Activated CD4-positive, alpha-beta T cell treated with anti-CD3 and anti-CD28 coated beads, Interleukin-2, amount 50 U/mL, for 24 hours (primary cell): ENCODE data around the gene SUMO1.
A peak's percentile ranks its signal among the peaks of the same experiment; 100 is the strongest.

Source experiments
- DNase-seq, 2 donors: peaks; one replicate each; pipeline ENCODE4 v3.0.0-alpha.2; 2020; ENCODE audit warnings: low read depth in 1 of 2, low spot score in 1 of 2

Gene SUMO1

DNA sequence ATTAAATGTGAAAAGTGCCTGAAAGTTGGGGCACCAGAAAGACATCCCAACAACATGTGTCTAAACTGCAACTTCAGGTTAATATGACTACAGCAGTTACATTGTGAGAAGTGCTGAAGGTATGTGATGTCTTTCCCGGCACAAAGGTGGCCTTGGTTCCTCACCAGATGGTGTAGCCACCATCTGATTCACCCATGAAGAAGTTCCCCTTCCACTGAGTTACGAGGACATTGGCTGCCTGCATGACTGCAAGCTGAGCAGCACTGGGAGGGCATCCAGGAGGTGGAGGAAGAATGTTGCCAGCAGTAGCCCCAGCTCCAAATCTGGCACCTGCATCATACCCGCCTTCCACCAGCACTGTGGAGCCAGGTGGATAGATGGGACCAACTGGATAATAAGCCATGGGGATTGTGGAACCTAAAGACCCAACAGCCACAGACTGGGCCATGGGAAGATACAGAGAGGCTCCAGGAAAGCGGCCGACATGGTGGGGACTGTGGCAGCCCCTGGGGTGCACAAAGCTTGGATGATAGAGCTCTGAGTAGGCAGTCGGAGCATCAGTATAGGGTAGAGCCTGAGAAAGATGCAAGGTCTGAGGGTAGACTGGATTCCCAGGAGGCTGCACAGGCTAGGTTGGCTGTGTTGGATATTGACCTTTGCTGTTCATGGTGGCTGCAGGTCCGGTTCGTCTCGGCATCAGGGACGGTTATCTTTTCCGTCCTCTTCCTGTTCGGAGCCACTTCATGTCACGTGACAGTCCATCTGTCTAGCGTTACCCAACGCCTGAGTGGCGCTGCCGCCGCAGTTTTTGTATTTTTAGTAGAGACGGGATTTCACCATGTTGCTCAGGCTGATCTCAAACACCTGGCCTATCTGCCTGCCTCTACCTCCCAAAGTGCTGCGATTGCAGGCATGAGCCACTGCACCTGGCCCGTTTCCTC is 36.9 kb downstream of the SUMO1 start:
- DNase-seq = no peak

DNA sequence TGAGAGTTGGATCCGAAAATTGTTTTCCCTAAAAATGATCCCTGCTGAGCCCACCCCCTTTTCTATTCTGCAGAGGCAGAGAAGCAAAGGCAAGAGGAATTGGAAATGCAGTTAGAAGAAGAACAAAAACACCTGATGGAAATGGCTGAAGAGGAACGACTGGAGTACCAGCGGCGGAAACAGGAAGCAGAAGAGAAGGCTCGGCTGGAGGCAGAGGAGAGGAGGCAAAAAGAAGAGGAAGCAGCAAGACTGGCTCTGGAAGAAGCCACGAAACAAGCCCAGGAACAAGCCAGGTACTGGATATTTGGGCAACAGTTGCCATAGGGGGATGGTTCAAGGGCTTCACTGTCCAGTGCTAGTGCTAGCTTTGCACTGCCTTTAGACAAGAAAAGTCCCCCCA is 41.7 kb downstream of the SUMO1 start:
- DNase-seq = no peak

DNA sequence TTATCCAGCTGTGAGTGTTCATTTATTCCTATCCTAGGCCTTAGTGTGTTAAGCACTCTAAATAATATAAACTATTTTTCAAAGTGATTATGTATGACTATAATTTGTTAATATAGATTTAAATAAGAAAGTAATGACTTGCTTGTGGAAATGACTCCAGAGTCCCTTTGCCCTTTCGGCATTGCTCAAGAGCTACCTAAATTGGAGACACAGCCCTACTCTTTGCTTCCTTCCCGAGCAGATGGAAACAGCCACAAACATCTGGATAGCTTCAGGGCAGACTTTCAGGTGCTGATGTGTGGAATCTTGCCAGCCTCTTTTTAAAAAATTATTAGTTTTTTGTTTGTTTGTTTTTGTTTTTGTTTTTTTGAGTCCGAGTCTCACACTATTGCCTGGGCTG is 44.0 kb downstream of the SUMO1 start:
- DNase-seq = no peak

DNA sequence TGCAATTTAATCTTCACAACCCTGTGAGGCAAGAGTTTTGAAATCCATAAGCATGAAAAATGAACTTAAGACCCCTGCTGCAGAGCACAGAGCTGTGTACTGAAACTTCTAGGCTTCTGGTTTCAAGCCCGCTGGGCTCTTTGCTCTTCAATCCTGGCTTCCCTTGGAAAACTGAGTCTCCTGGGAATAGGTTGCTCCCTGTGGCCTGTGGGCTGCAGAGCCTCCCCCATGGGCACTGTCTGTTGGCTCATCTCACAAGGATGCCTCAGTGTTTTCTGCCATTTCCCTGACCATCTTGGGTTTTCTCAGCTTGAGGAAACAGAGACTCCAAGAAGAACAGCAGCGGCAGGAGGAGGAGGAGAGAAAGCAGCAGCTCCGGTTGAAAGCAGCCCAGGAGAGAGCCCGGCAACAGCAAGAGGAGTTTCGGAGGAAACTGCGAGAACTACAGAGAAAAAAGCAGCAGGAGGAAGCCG is 44.5 kb downstream of the SUMO1 start:
- DNase-seq = no peak

DNA sequence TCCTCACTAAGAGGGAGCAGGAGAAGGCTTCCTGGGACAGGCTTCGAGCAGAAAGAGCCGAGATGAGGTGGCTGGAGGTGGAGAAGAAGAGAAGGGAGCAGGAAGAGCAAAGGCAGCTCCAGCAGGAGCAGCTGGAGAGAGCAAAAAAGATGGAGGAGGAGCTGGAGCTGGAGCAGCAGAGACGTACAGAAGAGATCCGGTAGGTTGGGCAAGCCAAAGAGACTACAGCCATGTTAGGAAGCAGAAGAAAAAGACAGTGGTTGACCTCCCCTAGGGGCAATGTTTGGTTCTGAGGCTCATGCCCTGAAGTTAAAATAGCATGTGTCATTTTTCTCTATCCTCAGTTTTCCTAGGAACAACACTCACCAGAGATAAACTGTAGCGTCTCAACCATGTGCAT is 45.1 kb downstream of the SUMO1 start:
- DNase-seq = no peak

DNA sequence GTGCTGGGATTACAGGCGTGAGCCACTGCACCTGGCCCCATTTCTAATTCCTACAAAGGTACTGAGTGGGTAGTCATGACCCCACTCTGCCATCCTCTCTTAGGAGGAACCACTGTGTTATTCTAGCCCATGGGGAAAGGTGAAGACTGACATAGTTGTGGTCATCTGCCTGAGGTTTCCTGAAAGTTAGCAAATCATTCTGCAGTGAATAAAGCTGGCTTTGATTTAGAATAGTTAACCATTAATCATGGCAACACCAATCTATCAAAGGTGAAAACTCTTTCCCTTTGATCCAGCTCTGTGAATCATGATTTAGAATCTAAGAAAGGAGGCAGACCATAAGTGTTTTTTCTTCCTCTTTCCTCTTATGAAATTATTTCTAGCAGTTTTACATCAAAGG is 50.8 kb downstream of the SUMO1 start:
- DNase-seq = no peak

DNA sequence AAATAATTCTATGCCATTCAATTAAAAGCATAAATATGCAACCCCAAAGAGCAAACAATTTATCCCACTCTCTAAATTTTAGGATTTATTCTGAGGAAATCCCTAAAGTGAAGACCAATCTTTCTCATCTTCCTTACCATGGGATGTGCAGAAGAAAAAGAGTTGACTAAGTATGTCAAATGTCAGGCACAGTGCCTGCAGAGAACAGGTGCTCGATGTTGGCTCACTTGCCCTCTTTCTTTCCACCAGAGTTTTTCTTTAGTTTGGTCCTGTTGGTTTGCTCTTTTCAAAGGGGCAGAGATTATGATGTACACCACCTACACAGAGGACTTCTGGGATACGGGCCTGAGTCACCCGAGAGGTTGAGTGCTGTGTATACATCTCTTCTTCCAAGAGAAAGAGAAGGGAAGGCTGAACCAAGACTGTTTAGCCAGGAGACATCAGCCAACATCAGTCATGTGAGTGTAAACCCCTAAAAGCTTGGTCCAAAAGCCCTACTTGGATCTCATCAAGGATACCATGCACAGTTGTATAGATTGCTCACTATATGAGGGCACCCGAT is 51.7 kb downstream of the SUMO1 start:
- no peak for DNase-seq

DNA sequence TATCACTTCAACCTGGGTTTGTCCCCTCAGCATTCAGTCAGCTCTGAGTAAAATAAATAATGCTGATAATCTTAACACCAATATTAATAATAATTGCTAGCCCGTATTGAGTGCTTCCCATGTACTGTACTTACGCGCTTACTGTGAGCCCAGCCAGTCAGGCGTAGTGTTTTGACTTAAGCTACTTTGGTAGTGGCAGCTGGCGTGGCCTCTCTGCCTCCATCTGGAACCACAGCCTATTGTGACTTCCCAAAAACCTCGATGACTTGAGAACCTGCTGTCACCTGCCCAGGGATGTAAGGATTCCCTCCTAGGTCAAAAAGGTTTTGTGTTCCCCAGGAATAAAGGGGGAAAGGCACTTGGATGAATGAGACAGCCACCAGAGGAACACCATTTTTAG is 53.2 kb downstream of the SUMO1 start:
- DNase-seq = no peak

DNA sequence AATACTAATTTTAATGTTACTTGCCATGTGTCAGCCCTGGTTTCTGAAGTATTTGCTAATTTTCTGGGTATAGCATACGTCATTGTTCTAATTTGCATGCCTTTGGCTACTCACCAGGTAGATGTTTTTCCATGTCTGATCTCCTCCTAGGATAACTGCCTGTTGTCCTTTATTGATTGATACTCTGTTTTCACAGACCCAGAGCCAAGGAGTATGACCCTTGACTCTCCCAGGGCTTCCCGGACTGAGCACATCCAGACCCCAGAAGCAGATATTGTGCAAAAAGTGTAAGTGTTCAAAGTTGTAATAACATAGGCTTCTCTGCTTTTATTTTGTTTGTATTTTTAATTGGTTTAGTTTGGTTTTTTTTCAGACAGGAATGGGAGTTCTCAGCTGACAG is 53.8 kb downstream of the SUMO1 start:
- no peak for DNase-seq

DNA sequence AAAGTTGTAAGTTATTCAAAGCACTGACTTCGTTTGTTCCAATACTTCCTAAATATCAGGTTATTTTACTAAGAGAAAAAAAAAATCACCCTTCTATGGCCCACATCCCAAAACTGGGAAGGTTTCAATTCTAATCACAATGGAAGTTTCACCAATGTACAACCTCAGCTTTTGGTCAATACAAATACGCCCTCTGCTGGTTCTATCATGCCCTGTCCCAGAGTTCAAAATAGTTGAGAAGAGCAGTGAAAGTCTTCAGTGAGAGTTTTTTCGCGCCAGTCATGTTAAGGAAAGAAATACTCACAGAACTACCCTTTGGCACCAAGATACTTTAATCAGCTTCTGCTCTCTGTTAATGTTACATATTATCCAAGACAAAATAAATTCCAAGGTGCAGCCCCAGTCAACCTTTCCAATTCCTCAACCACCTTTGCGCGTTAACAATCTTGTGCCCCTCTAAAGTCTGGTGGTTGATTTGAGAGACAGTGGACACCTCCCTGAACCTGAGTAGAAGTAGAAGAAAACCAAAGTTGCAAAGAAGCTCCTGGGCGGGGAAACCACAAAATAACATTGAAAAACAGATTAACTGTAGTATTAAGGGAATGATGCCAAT is 59.9 kb downstream of the SUMO1 start:
- peak; percentile 11 to 54 for DNase-seq

DNA sequence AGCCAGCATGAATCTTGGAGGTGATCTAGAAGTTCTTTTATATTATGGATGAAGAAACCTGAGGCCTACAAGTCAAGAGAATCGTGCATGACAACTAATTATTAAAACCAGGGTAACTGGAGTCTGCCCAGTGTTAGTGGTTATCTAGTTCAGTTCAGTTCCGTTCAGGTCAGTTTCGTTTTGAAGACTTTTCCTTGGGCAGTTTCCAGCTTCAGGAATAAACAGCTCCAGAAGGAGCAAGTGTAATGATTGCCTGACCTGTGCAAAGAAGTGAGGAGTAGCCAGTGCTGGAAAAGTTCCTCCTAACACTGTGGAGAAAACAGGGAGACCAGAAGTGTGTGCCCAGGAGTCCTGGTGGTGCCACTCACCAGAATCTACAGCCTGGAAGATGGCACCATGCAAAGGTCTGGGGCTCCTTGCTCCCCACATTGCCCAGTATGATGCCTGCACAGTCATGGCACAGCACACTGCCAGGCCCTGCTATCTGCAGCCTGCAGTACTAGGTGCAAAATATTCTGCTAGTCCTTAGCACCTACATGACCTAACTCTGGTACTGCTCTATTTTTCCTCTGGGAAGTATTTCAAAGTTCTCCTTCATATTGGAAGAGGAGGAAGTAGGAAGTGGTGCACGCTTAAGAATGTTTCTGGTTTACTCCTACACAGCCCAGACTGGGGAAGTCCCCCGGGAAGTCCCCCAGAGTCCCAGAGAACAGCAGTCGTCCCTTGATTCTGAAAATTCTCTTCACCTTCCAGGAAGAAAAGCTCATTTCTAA is 65.8 kb downstream of the SUMO1 start:
- DNase-seq = peak; percentile 7 to 11

DNA sequence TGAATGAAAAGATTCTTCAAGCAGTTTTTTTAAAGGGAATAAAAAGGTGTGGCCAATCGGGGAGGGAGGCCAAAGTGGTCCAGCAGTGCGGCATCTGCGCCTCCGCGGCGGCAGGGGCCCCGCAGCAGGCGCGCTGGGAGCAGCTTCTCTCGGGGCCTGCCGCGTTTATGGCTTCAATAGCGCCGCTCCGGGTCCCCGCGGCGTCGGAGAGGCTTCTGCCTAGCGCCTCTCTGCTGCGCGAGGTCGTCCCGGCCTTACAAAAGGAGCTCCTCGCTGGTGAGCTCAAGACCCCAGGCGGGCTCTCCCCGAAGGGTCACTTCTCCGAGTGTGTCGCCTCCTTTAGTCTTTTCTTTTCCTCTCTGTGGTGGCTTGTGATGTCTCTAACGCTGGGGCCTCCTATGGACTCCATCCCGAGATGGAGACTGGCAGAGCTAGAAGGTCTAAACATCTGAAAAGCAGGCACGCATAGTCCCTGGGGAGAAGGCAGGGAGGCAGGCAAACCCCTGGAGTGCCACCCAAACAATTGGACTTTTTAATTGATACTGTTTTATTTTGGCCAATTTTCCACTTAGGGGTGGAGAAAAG is 67.1 kb downstream of the SUMO1 start:
- no peak for DNase-seq

DNA sequence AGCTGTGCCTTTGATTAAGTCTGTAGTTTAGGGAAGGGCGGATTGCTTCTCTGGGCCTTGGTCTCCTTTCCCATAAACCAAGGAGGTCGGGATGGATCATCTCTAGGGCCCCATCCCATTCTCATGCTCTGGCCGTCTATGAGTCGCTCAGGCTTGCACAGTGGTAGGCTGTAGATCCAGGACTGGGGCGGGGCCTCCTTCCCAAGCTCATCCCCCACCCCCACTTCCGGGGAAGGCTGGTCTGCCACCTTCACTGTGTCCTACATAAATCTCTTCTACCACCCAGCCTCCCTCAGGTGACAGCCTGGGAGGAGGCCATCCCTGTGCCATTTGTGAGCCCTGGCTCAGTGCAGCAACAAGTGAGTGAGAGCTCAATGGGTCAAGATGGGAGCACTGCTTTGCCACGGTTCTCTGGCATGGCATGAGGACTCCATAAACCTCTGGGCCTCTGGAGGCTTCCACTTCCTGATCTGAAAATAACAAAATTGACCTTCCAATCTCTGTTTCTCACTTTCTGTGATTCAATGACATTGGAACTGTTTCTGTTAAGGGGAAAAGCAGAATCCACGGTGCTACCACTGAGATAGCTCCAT is 68.5 kb downstream of the SUMO1 start:
- no peak for DNase-seq

DNA sequence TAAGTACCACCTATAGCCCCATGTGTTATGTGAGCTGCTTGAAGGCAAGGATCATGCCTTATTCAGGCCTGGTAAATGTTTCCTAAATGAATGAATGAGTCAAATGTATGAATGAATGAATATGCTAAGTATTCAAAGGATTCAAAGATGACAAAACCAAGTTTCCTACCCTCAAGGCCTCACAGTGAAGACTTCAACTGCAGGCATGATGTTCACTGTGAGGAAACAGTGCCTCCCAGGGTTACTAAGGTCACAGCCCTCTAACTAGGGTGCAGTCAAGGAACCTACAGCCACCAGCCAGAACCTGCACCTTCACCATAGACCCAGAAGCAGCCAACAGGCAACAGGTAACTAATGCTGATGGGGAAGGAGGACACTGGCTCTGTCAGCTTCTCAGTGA is 69.3 kb downstream of the SUMO1 start:
- DNase-seq = no peak

DNA sequence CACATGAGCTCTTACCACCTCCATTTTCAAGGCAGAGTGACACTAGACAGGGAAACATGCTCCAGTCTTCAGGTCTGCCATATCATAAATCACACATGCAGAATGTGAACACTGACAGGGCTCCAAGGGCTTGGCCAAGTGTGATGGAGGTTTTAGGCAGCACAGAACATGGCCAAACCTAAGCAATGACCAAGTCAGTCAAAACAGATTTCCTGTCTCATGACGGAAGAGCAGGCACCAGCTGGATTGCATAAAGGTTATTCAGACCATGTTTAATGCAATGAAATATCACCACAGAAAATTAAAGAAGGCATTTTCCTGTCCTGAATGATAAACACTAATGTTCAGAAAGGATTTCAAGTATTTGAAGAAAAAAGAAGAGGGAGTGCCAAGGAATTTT is 72.5 kb downstream of the SUMO1 start:
- no peak for DNase-seq

DNA sequence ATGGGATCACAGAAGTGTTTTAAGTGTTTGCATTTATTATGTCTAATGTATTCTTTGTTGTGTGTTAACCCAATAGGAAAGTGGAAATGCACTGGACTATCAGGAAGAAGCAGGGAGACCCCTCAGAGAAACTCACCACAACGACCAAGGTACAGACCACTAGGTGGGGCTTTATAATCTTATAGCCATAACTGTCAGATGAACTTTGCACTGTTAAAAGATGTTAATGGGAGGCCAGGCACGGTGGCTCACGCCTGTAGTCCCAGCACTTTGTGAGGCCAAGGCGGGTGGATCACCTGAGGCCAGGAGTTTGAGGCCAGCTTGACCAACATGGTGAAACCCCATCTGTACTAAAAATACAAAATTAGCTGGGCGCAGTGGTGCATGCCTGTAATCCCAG is 73.2 kb downstream of the SUMO1 start:
- no peak for DNase-seq

DNA sequence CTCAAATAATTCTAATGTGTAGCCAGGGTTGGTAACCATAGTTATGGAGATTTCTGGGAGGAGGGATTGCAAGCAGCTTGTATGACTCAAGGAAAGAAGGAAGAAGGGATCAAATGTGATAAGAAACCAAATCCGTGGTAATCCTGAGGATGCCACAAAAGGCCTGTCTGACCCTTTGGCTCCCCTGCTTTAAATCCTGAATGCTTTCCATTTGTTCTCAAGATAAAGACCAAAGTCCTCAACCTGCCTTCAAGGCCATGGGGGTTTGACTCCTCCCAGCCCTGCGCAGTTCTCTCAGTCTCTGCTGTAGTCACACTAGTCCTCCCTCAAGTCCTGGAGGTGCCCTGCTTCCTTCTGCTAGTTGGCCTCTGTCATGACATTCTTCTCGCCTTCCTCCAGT is 74.0 kb downstream of the SUMO1 start:
- no peak for DNase-seq

DNA sequence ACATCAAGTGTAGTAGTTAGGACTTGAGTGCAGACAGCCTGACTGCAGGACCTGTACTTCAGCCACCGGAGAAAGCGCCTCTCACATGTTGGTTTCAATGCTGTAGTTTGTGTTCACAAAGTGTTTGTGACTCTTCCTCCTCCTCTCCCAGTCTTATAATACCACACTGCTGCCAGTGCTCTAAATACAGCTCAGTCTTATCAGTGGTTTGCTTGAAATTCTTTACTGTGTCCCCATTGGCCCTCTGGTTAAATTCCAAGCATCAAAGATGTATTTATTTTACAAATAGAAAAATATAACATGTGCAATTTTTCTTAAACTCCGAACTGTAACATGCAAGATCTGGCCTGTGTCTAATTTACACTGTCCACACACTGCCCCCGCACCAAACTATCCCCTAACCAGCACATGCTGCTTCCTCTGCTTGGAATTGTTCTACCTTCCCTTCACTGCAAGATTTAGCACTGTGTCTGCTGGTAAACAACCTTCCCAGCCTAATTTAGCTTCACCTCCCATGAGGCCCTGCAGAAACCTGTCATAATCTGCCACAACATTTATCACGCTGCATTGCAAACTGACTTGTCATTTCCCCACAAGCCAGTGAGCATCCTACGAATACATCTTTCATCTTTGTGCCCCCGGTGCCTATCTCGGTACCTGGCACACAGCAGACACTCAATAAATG is 77.1 kb downstream of the SUMO1 start:
- no peak for DNase-seq

DNA sequence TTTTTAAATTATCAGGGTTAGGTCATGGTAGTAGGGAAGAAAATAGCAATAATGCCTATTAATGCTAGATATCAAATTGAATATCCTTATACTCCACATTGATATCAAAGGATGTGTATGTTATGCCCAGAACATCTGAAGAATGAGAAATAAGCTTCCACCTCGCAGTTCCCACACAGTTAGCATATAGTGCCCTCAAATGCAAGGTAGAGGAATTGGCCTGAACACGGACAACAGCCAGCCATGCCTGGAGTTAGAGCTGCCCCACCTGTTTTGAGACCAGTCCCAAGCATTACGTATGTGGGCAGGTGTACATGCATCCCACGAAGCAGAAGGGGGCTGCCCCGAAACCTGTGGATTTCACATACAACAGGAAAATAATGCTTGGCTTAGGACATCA is 79.6 kb downstream of the SUMO1 start:
- no peak for DNase-seq
